PC-3 (cell line): Measurements from ENCODE around the gene PTGDS.

ENCODE experiments used
- EZH2 ChIP-seq: fragments of 300-600 bp; sonication (generic); IDR thresholded peaks from one replicate; pipeline ENCODE4 v1.6.1; 2017; ENCODE audit warnings: antibody characterized with exemption, mild to moderate bottlenecking, low read length; ENCODE audit not compliant: unreplicated experiment
- EZH2phosphoT487 ChIP-seq: fragments of 300-600 bp; sonication (generic); IDR thresholded peaks from 2 replicates; pipeline ENCODE4 v1.6.1; 2018; ENCODE audit warnings: mild to moderate bottlenecking, antibody characterized with exemption, low read length, borderline replicate concordance
- TF ChIP-seq, protein P1 (sequence below): fragments of 300-600 bp; sonication (generic); conservative IDR thresholded peaks from 2 replicates; pipeline ENCODE4 v1.5.1; 2017; ENCODE audit warnings: antibody characterized with exemption, low read depth, mild to moderate bottlenecking, low read length

DNA sequence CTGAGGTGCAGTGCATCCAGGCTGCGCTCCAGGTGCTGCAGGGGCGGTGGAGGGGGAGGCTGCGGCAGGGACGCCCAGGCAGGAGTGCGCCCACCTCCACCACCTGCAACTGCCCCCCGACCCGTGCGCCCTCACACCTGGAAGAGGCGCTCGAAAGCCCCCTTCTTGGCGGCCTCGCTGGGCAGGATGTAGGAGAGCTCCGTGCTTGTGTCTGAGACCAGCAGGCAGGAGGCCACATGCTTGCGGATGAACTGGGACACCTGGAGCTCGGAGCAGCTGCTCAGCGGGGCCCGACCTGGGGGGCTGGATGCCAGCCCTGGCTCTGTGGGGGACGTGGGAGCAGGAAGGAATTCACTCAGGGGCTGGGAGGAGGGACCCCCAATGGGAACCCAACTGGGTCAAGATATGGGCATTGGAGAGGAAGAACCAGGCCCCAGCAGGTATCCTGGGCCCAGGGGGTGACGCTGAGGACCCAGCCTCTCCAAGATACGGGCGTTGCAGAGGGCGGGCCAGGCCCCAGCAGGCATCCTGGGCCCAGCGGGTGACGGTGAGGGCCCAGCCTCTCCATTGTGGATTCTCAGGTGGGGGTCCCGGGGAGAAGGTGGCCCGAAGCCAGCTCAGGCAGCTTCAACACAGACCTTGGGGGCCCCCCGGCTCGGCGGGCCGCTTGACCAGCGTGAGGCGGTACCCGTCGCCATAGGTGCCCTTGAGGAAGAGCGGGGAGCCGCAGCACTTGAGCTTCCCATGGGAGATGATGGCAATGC lies 37.7 kb downstream of the PTGDS start:
- TF ChIP-seq, protein P1, sequence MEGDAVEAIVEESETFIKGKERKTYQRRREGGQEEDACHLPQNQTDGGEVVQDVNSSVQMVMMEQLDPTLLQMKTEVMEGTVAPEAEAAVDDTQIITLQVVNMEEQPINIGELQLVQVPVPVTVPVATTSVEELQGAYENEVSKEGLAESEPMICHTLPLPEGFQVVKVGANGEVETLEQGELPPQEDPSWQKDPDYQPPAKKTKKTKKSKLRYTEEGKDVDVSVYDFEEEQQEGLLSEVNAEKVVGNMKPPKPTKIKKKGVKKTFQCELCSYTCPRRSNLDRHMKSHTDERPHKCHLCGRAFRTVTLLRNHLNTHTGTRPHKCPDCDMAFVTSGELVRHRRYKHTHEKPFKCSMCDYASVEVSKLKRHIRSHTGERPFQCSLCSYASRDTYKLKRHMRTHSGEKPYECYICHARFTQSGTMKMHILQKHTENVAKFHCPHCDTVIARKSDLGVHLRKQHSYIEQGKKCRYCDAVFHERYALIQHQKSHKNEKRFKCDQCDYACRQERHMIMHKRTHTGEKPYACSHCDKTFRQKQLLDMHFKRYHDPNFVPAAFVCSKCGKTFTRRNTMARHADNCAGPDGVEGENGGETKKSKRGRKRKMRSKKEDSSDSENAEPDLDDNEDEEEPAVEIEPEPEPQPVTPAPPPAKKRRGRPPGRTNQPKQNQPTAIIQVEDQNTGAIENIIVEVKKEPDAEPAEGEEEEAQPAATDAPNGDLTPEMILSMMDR, result no peak
- no peak for TF ChIP-seq EZH2
- TF ChIP-seq EZH2phosphoT487, result no peak
